Epithelial cell of proximal tubule (primary cell): Measurements from ENCODE around the gene RTEL1. TPM values are rescaled to one million over a fixed set of nuclear protein-coding genes. Genes with fewer than 3 reads are reported as not detected.
A peak's percentile ranks its signal among the peaks of the same experiment; 100 is the strongest.

ENCODE experiments used
- DNase-seq: peaks from one replicate; pipeline ENCODE4 v3.0.0-alpha.2; 2011; ENCODE audit warnings: low read depth
- H3K4me3 ChIP-seq: 2 replicates; pipeline ENCODE4 v1.5.1; 2011; ENCODE audit warnings: low read depth, mild to moderate bottlenecking, low read length
- CTCF ChIP-seq: conservative IDR thresholded peaks from 2 replicates; pipeline ENCODE4 v1.5.1; 2012; ENCODE audit warnings: low read depth, mild to moderate bottlenecking, low read length
- total RNA-seq: library from RNA; depleted of rRNA; stranded (reverse); fragments of >200 nt; gene quantifications from 2 replicates; pipeline ENCODE4 v1.2.3, GENCODE V29; 2015

RTEL1 gene
- total RNA-seq, 1 donor from 2014 or later, result 26.5 TPM

DNA sequence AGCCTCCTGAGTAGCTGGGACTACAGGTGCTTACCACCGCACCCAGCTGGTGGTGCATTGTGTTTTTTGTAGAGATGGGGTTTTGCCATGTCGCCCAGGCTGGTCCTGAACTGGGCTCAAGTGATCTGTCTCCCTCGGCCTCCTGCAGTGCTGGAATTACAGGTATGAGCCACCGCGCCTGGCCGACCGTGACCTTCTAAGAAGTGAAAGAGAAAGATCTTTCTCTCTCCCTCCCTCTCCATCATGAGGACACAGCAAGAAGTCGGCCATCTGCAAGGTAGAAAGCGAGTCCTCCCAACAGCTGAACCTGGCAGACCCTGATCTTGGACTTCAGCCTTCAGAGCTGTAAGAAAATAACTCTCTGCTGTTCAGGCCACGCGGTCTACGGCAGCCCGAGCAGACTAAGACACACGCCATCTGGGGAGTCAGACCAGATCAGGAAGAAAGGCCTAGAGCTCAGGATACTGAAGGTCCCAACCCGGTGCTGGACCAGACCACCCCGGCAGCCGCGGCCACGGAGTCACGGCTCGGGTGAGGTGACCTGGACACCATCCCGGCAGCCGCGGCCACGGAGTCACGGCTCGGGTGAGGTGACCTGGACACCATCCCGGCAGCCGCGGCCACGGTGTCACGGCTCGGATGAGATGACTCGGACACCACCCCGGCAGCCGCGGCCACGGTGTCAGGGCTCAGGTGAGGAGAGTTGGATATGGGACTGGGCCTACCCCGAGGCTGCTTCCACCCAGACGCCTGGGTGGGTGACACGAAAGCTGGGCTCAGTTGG, 40.8 kb upstream of the RTEL1 start:
- H3K4me3 ChIP-seq, result no peak overlapping the region
- DNase-seq, result no peak
- TF ChIP-seq CTCF, result no peak

- TF ChIP-seq CTCF, result peak; percentile 12
- no peak overlapping the region for H3K4me3 ChIP-seq
- no peak for DNase-seq
Observed at GRCh38 chr20:63617876-63618265, 40.2 kb upstream of the RTEL1 start.

DNA sequence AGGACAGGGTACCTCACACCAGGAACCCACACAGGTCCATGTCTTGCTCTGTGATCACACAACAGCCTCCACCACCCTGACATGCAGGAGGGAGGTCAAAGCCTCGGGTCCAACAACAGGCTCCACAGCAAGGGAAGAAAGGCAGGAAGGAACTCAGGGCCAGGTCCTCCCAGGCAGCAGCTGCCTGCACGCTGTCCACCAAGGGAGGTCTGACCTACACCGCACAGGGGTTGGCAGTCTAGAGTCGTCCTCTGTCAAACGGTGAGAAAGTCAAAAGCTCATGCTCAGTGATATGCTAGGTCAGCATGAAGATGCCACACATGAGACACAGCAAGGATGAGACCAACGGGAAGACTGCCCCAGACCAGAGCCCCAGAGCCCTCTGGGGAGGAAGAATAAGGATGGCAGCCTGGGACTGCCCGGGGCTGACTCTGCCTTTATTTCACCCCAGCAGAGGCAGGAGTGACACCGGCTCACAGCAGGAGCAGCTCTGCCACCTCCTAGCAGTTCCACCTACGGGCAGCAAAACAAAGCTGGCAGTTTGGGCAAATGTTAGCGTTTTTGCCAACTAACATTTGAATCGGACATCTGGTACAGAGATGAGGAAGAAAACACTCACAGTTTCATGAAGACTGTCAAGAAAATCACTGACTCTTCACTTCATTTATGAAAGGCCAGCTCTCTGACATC, 39.7 kb upstream of the RTEL1 start:
- TF ChIP-seq CTCF, result no peak
- H3K4me3 ChIP-seq, result no peak overlapping the region
- DNase-seq, result no peak

DNA sequence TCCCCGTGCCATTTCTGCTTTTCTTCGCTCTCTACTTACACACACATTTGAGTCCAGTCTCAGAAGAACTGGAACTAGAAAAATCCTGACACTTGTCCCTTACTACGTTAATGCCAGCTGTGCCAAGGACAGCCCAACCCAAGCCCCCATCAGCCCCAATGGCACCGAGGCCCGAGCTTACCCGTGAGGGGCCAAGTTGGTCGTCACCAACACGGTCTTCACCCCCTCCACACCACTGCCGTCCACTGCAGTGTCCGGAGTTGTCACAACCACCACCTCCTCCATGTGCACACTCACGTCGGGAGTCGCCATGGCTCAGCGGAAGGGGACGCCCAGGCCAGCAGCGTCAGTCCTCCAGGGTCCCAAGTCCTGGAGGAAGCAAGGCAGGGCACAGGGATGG, 39.0 kb upstream of the RTEL1 start:
- H3K4me3 ChIP-seq, result no peak overlapping the region
- no peak for DNase-seq
- no peak for TF ChIP-seq CTCF

- no peak for DNase-seq
- no peak overlapping the region for H3K4me3 ChIP-seq
- TF ChIP-seq CTCF, result no peak
Observed at GRCh38 chr20:63619505-63619904, 38.6 kb upstream of the RTEL1 start.

DNA sequence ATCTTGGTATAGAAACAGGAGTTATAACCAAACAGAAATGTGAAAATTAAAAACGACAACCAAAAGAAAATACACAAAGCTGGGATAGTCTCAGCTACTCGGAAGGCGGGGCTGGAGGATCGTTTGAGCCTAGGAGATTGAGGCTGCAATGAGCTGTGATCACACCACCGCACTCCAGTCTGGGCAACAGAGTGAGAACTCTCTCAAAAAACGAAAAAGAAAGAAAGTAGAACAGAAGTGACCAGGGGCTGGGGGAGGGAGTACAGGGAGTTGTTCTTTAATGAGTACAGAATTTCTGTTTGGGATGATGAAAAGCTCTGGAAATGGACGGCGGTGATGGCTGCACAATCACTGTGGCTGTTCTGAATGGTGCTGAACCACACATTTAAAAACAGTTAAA, 37.1 kb upstream of the RTEL1 start:
- no peak overlapping the region for H3K4me3 ChIP-seq
- DNase-seq, result no peak
- no peak for TF ChIP-seq CTCF
